HEK293T (cell line): Measurements from ENCODE around the gene ANKH.

ENCODE experiments used
- CTCF ChIA-PET: fragments of 350-600 bp; formaldehyde crosslinking; extraction: SDS; loops from one replicate; lab custom pipeline; 2021; ENCODE audit warnings: antibody characterized with exemption, inconsistent platforms; lab: Yijun Ruan, JAX
- POLR2A ChIA-PET: fragments of 350-600 bp; formaldehyde crosslinking; extraction: SDS; loops from one replicate; lab custom pipeline; 2020; ENCODE audit warnings: antibody characterized with exemption, inconsistent platforms; lab: Yijun Ruan, JAX
- DNase-seq: peaks from one replicate; pipeline ENCODE4 v3.0.0; 2012; ENCODE audit warnings: mixed read lengths; ENCODE audit errors: extremely low spot score
- ARNT ChIP-seq: fragments of 450-650 bp; IDR thresholded peaks from 2 replicates; pipeline ENCODE4 v1.6.1; 2017; ENCODE audit warnings: mild to moderate bottlenecking
- BHLHE40 ChIP-seq: fragments of 450-650 bp; IDR thresholded peaks from 2 replicates; pipeline ENCODE4 v1.6.1; 2016; ENCODE audit warnings: mild to moderate bottlenecking, moderate library complexity, borderline replicate concordance
- CTBP1 ChIP-seq: fragments of 450-650 bp; IDR thresholded peaks from 2 replicates; pipeline ENCODE4 v1.6.1; 2016; ENCODE audit warnings: borderline replicate concordance
- ELF4 ChIP-seq: fragments of 450-650 bp; IDR thresholded peaks from 2 replicates; pipeline ENCODE4 v1.6.1; 2017; ENCODE audit warnings: antibody characterized with exemption
- FOXA1 ChIP-seq: fragments of 450-650 bp; IDR thresholded peaks from 2 replicates; pipeline ENCODE4 v1.6.1; 2016; ENCODE audit warnings: mild to moderate bottlenecking
- FOXK2 ChIP-seq: fragments of 450-650 bp; IDR thresholded peaks from 2 replicates; pipeline ENCODE4 v1.6.1; 2016; ENCODE audit warnings: mild to moderate bottlenecking
- FOXM1 ChIP-seq: fragments of 450-650 bp; IDR thresholded peaks from 2 replicates; pipeline ENCODE4 v1.6.1; 2017; ENCODE audit warnings: mild to moderate bottlenecking, borderline replicate concordance
- HDGF ChIP-seq: fragments of 450-650 bp; IDR thresholded peaks from 2 replicates; pipeline ENCODE4 v1.6.1; 2017; ENCODE audit warnings: antibody characterized with exemption, borderline replicate concordance
- L3MBTL2 ChIP-seq: fragments of 450-650 bp; conservative IDR thresholded peaks from 2 replicates; pipeline ENCODE4 v1.6.1; 2016; ENCODE audit warnings: mild to moderate bottlenecking
- LEF1 ChIP-seq: fragments of 450-650 bp; IDR thresholded peaks from 2 replicates; pipeline ENCODE4 v1.6.1; 2017; ENCODE audit warnings: mild to moderate bottlenecking, borderline replicate concordance
- NFRKB ChIP-seq: fragments of 450-650 bp; IDR thresholded peaks from 2 replicates; pipeline ENCODE4 v1.6.1; 2016; ENCODE audit warnings: mild to moderate bottlenecking, moderate library complexity
- SP1 ChIP-seq: fragments of 450-650 bp; IDR thresholded peaks from 2 replicates; pipeline ENCODE4 v1.6.1; 2017
- SUZ12 ChIP-seq: fragments of 450-650 bp; IDR thresholded peaks from 2 replicates; pipeline ENCODE4 v1.6.1; 2016; ENCODE audit warnings: mild to moderate bottlenecking
- TARDBP ChIP-seq: fragments of 450-650 bp; IDR thresholded peaks from 2 replicates; pipeline ENCODE4 v1.6.1; 2016
- ZNF384 ChIP-seq: fragments of 450-650 bp; IDR thresholded peaks from 2 replicates; pipeline ENCODE4 v1.6.1; 2016
- TF ChIP-seq, protein P1 (sequence below): fragments of 450-650 bp; IDR thresholded peaks from 2 replicates; pipeline ENCODE4 v1.6.1; 2016

Gene ANKH

DNA sequence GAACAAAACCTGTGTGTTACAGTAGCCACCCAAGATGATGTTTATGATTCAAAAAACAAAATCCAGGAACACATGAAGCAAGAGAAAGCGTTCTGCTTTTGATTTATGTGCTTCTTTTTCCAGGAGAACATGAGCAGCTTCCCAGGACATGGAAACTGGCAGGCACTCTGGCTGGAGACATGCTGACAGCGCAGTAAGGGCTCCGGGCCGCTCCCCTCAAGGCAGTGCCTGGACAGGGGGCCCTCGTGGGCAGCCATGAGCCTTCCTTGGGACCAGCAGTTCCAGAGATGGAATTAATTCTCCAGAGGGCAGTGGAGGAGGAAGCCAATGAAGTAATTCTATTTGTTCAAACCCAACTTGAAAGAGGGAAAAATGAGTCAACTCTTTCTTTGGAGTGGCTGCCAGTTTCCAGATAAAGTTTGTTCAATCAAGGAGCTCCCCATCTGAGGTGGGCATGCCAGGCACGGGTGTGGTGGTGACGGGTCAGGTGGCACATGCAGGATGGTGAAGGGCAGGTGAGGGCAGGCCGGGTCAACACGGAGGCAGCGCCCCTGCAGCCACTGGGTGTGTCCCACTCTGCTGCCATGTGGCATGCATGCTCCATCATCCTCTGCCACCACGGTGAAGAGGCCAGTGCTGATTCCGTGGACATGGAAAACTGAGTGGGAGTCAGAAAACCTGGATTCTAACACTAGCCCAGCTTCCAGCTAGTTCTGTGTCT is 123.2 kb downstream of the ANKH start:
- ChIA-PET CTCF (no interaction called here), POLR2A (no interaction called here)
- DNase-seq: no peak
- TF ChIP-seq FOXK2: no peak
- no peak for TF ChIP-seq LEF1
- TF ChIP-seq HDGF: no peak
- no peak for TF ChIP-seq FOXM1
- no peak for TF ChIP-seq CTBP1
- no peak for TF ChIP-seq SUZ12
- no peak for TF ChIP-seq FOXA1
- no peak for TF ChIP-seq ELF4
- no peak for TF ChIP-seq ZNF384
- no peak for TF ChIP-seq L3MBTL2
- TF ChIP-seq TARDBP: no peak
- TF ChIP-seq BHLHE40: no peak
- TF ChIP-seq, protein P1, sequence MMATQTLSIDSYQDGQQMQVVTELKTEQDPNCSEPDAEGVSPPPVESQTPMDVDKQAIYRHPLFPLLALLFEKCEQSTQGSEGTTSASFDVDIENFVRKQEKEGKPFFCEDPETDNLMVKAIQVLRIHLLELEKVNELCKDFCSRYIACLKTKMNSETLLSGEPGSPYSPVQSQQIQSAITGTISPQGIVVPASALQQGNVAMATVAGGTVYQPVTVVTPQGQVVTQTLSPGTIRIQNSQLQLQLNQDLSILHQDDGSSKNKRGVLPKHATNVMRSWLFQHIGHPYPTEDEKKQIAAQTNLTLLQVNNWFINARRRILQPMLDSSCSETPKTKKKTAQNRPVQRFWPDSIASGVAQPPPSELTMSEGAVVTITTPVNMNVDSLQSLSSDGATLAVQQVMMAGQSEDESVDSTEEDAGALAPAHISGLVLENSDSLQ: no peak
- no peak for TF ChIP-seq NFRKB
- no peak for TF ChIP-seq ARNT
- TF ChIP-seq SP1: no peak

DNA sequence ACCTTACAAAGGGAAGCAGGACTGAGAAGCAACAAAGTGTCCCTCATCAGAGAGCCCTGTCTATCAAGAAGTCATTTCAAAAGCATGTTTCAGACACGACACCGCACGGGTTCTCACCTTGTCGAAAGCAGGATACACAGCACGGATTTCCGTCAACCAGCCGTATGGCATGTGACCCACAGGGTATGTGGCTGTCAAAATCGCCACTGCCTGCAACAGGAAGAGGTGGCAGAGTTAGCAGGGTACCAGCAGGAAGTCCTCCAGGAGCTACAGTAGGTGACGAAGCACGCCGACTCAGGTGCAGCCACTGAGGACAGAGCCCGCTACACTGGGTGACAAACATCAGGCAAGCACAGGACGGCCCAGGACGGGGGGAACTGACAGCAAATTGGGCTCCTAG is 125.8 kb downstream of the ANKH start:
- POLR2A ChIA-PET: no interaction called here
- DNase-seq: no peak
- TF ChIP-seq L3MBTL2 (no peak), CTBP1 (no peak), BHLHE40 (no peak), NFRKB (no peak), FOXM1 (no peak), FOXA1 (no peak), SP1 (no peak), ELF4 (no peak), HDGF (no peak), SUZ12 (no peak), ZNF384 (no peak), LEF1 (no peak), TARDBP (no peak), ARNT (no peak)
- CTCF ChIA-PET: no interaction called here

DNA sequence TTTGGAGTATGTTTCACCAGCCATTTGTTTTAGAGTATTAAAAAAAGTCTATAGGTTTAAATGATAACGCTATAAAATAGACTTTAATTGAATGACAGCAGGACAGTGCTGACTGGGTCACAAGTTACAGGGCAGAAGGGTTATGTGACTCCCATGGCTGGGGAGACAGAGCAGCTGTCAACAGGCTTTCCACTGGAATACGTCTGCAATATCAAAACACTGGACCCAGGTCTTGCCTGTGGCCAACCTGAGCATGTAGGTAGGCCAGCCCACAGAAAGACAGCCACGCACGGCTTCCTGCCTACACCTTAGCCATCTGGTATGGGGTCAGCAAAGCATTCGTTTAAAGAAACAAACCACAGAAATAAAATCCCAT is 126.4 kb downstream of the ANKH start:
- ChIA-PET CTCF (no interaction called here), POLR2A (no interaction called here)
- no peak for TF ChIP-seq ZNF384
- no peak for TF ChIP-seq ELF4
- TF ChIP-seq HDGF: no peak
- TF ChIP-seq SUZ12: no peak
- TF ChIP-seq ARNT: no peak
- no peak for TF ChIP-seq BHLHE40
- no peak for TF ChIP-seq NFRKB
- TF ChIP-seq TARDBP: no peak
- TF ChIP-seq CTBP1: no peak
- TF ChIP-seq SP1: no peak
- TF ChIP-seq FOXK2: no peak
- no peak for TF ChIP-seq LEF1
- TF ChIP-seq, protein P1: no peak
- TF ChIP-seq FOXA1: no peak
- DNase-seq: no peak

DNA sequence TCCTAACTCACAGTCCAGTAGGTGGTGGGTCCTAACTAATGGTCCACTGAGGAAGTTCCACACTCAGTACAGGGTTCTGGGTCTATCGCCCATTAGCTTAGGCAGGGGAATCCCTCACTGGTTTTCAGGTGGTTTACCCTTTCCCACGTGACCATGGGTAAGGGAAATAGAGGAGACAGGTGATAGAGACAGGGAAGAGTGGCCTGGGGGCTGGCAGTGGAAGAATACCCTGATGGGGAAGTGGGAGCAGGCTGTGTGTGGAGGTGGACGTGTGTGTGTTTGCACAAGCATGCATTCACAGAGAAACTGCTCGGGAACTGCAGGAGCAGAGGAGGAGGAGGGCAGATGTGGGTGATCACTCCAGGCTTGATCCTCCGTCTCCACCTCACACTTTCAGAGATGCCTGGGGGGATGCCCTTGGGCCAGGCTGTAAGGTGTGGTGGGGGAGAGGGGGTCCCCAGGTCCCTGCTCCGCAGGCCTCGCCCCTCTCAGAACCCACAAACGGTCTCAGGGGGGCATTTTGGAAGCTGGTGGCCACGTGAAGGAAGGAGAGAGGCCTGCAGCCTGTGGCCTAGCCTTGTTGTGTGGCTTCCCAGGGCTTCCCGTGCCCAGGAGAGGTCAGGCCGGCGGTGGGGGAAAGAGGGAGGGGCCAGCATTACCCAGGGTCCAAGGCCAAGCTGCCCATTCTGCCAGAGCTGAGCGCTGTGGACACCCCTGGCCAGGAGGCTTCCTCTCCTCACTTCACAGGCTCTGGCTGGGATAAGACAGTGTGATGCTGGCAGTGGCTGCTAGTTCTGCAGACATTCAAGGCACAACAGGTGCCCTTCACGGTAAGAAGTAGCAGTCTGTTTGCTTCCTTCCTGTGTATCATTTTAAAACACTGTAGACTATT is 127.0 kb downstream of the ANKH start:
- TF ChIP-seq, protein P1: no peak
- TF ChIP-seq ARNT (no peak), FOXK2 (no peak), ZNF384 (no peak), SP1 (no peak), FOXM1 (no peak), LEF1 (no peak), TARDBP (no peak), BHLHE40 (no peak), ELF4 (no peak), CTBP1 (no peak), SUZ12 (no peak)
- POLR2A ChIA-PET: no interaction called here
- CTCF ChIA-PET: interaction anchor here (1.1 kb wide), 1 partner anchor 17 kb away, joined by 3 read pairs; no protein-coding TSS in a partner anchor
- DNase-seq: no peak

DNA sequence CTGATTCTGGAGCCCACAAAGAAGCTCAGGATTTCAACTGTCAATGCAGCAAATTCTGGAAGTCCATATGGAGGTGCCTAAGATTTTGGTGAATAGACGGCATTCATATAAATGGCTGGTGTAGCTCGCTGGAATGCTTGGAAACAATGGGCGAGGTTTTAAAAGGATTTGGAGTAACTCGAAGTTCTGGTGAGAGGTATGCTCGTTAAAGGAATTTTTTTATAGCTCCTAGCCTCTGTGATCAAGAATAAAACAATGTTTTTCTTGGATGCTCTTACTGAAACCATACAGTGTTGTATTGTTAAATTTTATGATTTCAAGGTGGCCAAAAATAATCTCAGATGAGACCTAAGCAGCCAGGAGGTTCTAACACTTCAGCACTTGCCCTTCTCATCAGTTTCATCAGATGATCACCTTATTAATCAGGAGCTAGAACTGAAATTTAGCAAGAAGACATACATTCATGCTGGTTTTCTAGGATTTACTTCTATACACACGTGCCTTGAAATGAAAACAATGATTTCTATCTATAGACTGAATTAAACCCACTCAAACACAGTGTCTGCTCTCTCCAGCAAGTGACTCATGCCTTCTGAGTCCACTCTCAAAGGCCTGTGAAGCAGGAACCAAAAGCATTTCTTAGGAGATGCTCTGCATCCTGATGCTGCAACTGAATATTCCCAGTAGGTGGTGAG is 127.8 kb downstream of the ANKH start:
- no peak for TF ChIP-seq HDGF
- TF ChIP-seq CTBP1: no peak
- TF ChIP-seq L3MBTL2: no peak
- TF ChIP-seq SP1: no peak
- no peak for TF ChIP-seq SUZ12
- no peak for TF ChIP-seq FOXK2
- TF ChIP-seq BHLHE40: no peak
- TF ChIP-seq, protein P1: no peak
- no peak for DNase-seq
- POLR2A ChIA-PET: no interaction called here
- CTCF ChIA-PET: interaction anchor here (0.6 to 1.1 kb wide), 3 partner anchors 16 to 73 kb away, joined by 3 read pairs; no protein-coding TSS in a partner anchor
